Endothelial cell of coronary artery (primary cell): ENCODE measurements around the gene HERC3. TPM values are rescaled to one million over a fixed set of nuclear protein-coding genes. Genes with fewer than 3 reads are reported as not detected.

ENCODE experiments used
- total RNA-seq: library from RNA; depleted of rRNA; stranded (reverse); fragments of >200 nt; gene quantifications from 2 replicates; pipeline ENCODE4 v1.2.3, GENCODE V29; 2014

HERC3 gene
- 8.7 and 17.8 TPM in 2 replicates for total RNA-seq

GRCh38 chr4:88591787-88592599, at the start of gene HERC3:
HERC3 (plus strand) TSS chr4:88592480; CDS start chr4:88605824, 13,344 bp downstream.

GRCh38 chr4:88697588-88698329, 105.5 kb downstream of the HERC3 start, which contains the start of gene NAP1L5:
NAP1L5 (minus strand) TSS chr4:88697829; CDS start chr4:88697754, 75 bp downstream.

Other genes with a start within 250 kb of the HERC3 start
- 2.9 and 3.1 TPM in 2 replicates for gene HERC6, start 213.6 kb upstream of the HERC3 start, total RNA-seq
- 0.28 and 0.63 TPM in 2 replicates for gene HERC5, start 135.4 kb upstream of the HERC3 start, total RNA-seq
- gene PYURF, start 68.7 kb upstream of the HERC3 start, total RNA-seq = 97.8 and 103 TPM in 2 replicates
- gene NAP1L5, start 105.3 kb downstream of the HERC3 start, total RNA-seq = 4.1 and 6.3 TPM in 2 replicates